ENCODE data around the gene ADAMTSL5. TPM values are rescaled to one million over a fixed set of nuclear protein-coding genes. Genes with fewer than 3 reads are reported as not detected.

Gene ADAMTSL5
- total and polyA plus RNA-seq, 2 of the 13 experiments (the other 11 are each of a cell fraction or from before 2014, with no cell fraction given): 0.60 to 2.7 TPM

GRCh38 chr19:1503089-1503924, 9.5 kb downstream of the ADAMTSL5 start (continued):
- TF ChIP-seq PRDM4 (CRISPR knock-in tag; IDR thresholded peaks at IDR 0.05; ENCODE audit: borderline replicate concordance) (no peak), ETV6 (CRISPR knock-in tag; conservative IDR thresholded peaks at IDR 0.05) (no peak), GLI4 (CRISPR knock-in tag; IDR thresholded peaks at IDR 0.05; ENCODE audit: borderline replicate concordance) (no peak), SMYD3 (CRISPR knock-in tag; IDR thresholded peaks at IDR 0.05) (no peak), CHCHD3 (CRISPR knock-in tag; IDR thresholded peaks at IDR 0.05) (no peak), ZNF780A (CRISPR knock-in tag; IDR thresholded peaks at IDR 0.05) (no peak), DPF2 (CRISPR knock-in tag; IDR thresholded peaks at IDR 0.05; ENCODE audit: borderline replicate concordance, low read depth) (no peak), HOXA9 (CRISPR knock-in tag; IDR thresholded peaks at IDR 0.05; ENCODE audit: borderline replicate concordance) (no peak), KMT2B (CRISPR knock-in tag; IDR thresholded peaks at IDR 0.05) (no peak), NKX3-1 (CRISPR knock-in tag; IDR thresholded peaks at IDR 0.05) (no peak), IRF1 (CRISPR knock-in tag; IDR thresholded peaks at IDR 0.05; ENCODE audit: low read depth) (no peak), ZNF761 (CRISPR knock-in tag; conservative IDR thresholded peaks at IDR 0.05) (no peak), BRCA1 (CRISPR knock-in tag; IDR thresholded peaks at IDR 0.05) (no peak), CSRNP2 (CRISPR knock-in tag; conservative IDR thresholded peaks at IDR 0.05; ENCODE audit: low read depth) (no peak), MTA1 (CRISPR knock-in tag; IDR thresholded peaks at IDR 0.05; ENCODE audit: borderline replicate concordance) (no peak; the same call in 1 of the 2 replicates), SP140L (CRISPR knock-in tag; IDR thresholded peaks at IDR 0.05; ENCODE audit: borderline replicate concordance) (no peak), GATAD1 (CRISPR knock-in tag; IDR thresholded peaks at IDR 0.05) (no peak), ZNF678 (CRISPR knock-in tag; IDR thresholded peaks at IDR 0.05) (no peak), FOSL1 (CRISPR knock-in tag; IDR thresholded peaks at IDR 0.05; ENCODE audit: borderline replicate concordance) (no peak), MXD3 (CRISPR knock-in tag; IDR thresholded peaks at IDR 0.05) (no peak), ZBTB34 (CRISPR knock-in tag; IDR thresholded peaks at IDR 0.05) (no peak), ZNF496 (CRISPR knock-in tag; IDR thresholded peaks at IDR 0.05; ENCODE audit: insufficient replicate concordance) (no peak), TOPORS (CRISPR knock-in tag; IDR thresholded peaks at IDR 0.05) (no peak), ZNF235 (CRISPR knock-in tag; IDR thresholded peaks at IDR 0.05; ENCODE audit: borderline replicate concordance) (no peak)

Measured in HepG2 (cell line).